PC-9 (cell line): ENCODE data around the gene TMEM80.

Experiments used
- EZH2 ChIP-seq: fragments of 200-600 bp; sonication (generic); IDR thresholded peaks from 2 replicates; pipeline ENCODE4 v1.8.0; 2017; ENCODE audit warnings: antibody characterized with exemption, low read depth
- TF ChIP-seq, protein P1 (sequence below): fragments of 200-600 bp; sonication (generic); conservative IDR thresholded peaks from 2 replicates; pipeline ENCODE4 v1.6.1; 2017; ENCODE audit warnings: mixed run types, antibody characterized with exemption, mild to moderate bottlenecking, moderate library complexity

DNA sequence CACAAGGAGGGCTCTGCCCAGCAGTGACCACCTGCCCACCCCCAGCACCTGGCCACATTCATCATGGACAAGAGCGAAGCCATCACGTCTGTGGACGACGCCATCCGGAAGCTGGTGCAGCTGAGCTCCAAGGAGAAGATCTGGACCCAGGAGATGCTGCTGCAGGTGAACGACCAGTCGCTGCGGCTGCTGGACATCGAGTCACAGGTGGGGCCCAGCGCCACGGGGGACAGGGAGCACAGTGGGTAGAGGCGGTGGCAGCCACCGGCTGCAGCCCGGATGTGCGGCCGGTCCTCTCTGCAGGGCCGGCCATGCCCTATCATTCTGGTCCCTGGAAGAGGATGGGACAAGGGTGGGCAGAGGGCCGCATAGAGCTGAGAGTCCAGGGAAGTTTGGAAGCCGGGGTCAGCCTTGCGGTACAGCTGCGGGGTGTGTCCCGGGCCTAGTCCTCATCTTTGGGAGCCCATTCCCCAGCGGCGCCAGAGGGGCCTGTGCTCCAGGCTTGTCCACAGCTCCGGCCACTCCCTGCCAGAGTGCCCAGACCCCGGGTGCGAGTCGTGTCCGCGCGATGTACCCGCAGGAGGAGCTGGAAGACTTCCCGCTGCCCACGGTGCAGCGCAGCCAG is 24.5 kb downstream of the TMEM80 start:
- TF ChIP-seq, protein P1, sequence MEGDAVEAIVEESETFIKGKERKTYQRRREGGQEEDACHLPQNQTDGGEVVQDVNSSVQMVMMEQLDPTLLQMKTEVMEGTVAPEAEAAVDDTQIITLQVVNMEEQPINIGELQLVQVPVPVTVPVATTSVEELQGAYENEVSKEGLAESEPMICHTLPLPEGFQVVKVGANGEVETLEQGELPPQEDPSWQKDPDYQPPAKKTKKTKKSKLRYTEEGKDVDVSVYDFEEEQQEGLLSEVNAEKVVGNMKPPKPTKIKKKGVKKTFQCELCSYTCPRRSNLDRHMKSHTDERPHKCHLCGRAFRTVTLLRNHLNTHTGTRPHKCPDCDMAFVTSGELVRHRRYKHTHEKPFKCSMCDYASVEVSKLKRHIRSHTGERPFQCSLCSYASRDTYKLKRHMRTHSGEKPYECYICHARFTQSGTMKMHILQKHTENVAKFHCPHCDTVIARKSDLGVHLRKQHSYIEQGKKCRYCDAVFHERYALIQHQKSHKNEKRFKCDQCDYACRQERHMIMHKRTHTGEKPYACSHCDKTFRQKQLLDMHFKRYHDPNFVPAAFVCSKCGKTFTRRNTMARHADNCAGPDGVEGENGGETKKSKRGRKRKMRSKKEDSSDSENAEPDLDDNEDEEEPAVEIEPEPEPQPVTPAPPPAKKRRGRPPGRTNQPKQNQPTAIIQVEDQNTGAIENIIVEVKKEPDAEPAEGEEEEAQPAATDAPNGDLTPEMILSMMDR: no peak
- no peak for TF ChIP-seq EZH2
